AG04449 (cell line): ENCODE measurements around the gene FGFBP3.
A peak's percentile ranks its signal among the peaks of the same experiment; 100 is the strongest.

Experiments used
- CTCF ChIA-PET: fragments of 350-600 bp; formaldehyde crosslinking; extraction: SDS; loops from one replicate; lab custom pipeline; 2021; ENCODE audit warnings: antibody characterized with exemption; lab: Yijun Ruan, JAX
- POLR2A ChIA-PET: fragments of 400-600, 350-600 bp; formaldehyde crosslinking; extraction: SDS; loops from one replicate; lab custom pipeline; 2020; ENCODE audit warnings: antibody characterized with exemption, inconsistent platforms; lab: Yijun Ruan, JAX
- DNase-seq: peaks from one replicate; pipeline ENCODE4 v3.0.0-alpha.2; 2010; ENCODE audit warnings: low read depth, low spot score
- H3K4me3 ChIP-seq: 2 replicates; pipeline ENCODE4 v1.5.1; 2011; ENCODE audit warnings: low read depth, mild to moderate bottlenecking, control low read depth, low read length
- CTCF ChIP-seq: IDR thresholded peaks from one replicate; pipeline ENCODE4 v1.5.1; 2011; ENCODE audit warnings: mild to moderate bottlenecking, moderate library complexity, low read length, control low read depth, inconsistent platforms; ENCODE audit not compliant: insufficient read depth; ENCODE audit errors: missing control alignments

The FGFBP3 gene

GRCh38 chr10:91924212-91925021 is 15.1 kb upstream of the FGFBP3 start:
- POLR2A ChIA-PET, result interaction anchor here (0.9 to 1.6 kb wide), 3 partner anchors 10 to 126 kb away, joined by 3 to 5 read pairs (median 4); partner anchors contain the start of genes FGFBP3 and TNKS2
- peak overlapping the region; percentile 89 for H3K4me3 ChIP-seq
- TF ChIP-seq CTCF, result no peak
- no peak for DNase-seq
- CTCF ChIA-PET, result interaction anchor here (0.6 to 6.0 kb wide), 4 partner anchors 11 to 372 kb away, joined by 3 to 38 read pairs (median 4); no protein-coding TSS in a partner anchor

- ChIA-PET POLR2A (interaction anchor here (0.7 to 1.6 kb wide), 5 partner anchors 10 to 310 kb away, joined by 3 to 5 read pairs (median 4); partner anchors contain the start of genes FGFBP3 and TNKS2), CTCF (interaction anchor here (0.6 to 6.0 kb wide), 5 partner anchors 8 to 1080 kb away, joined by 3 to 38 read pairs (median 3); no protein-coding TSS in a partner anchor)
- peak within 1 kb of the TSS; percentile 89 for H3K4me3 ChIP-seq
- TF ChIP-seq CTCF, result no peak
- DNase-seq, result peak; percentile 63
Measured at GRCh38 chr10:91923371-91924211, 14.3 kb upstream of the FGFBP3 start, which contains the start of gene BTAF1. BTAF1 (plus strand) TSS chr10:91923770; CDS start chr10:91924077, 307 bp downstream.

- no peak for DNase-seq
- ChIA-PET CTCF (interaction anchor here (1.0 kb wide), 1 partner anchor 621 kb away, joined by 3 read pairs; no protein-coding TSS in a partner anchor), POLR2A (no interaction called here)
- H3K4me3 ChIP-seq, result no peak overlapping the region
- TF ChIP-seq CTCF, result no peak
Measured at GRCh38 chr10:91919651-91920050, 10.4 kb upstream of the FGFBP3 start.

GRCh38 chr10:91910467-91910866 is 1.2 kb upstream of the FGFBP3 start:
- no peak overlapping the region for H3K4me3 ChIP-seq
- DNase-seq, result no peak
- CTCF ChIA-PET, result interaction anchor here (1.0 to 7.4 kb wide), 2 partner anchors 16 to 152 kb away, joined by 3 to 76 read pairs; no protein-coding TSS in a partner anchor
- POLR2A ChIA-PET, result no interaction called here
- TF ChIP-seq CTCF, result no peak

GRCh38 chr10:91908337-91909116 is 759 bp downstream of the FGFBP3 start:
- ChIA-PET CTCF (interaction anchor here (0.6 to 2.8 kb wide), 7 partner anchors 9 to 610 kb away, joined by 3 to 18 read pairs (median 3); no protein-coding TSS in a partner anchor), POLR2A (interaction anchor here (0.7 to 1.4 kb wide), 4 partner anchors 15 to 610 kb away, joined by 3 to 5 read pairs (median 3); partner anchors contain the start of genes BTAF1 and PPP1R3C)
- peak overlapping the region; percentile 71 for H3K4me3 ChIP-seq
- DNase-seq, result no peak
- TF ChIP-seq CTCF, result peak; percentile 56
